Uterus (tissue), 2 donors: ENCODE measurements around the gene PPFIA4.

Source experiments
- CTCF ChIP-seq, 4 experiments: fragments of 200-600 bp in 2 of 4; fragments of 450-650 bp in 2 of 4; sonication (generic) in 2 of 4; IDR thresholded peaks; one replicate each; pipeline ENCODE4 v1.5.1; 2016 to 2019; ENCODE audit warnings: antibody characterized with exemption in 4 of 4, mild to moderate bottlenecking in 2 of 4, moderate library complexity in 1 of 4
- POLR2A ChIP-seq, 2 donors: fragments of 450-650 bp; IDR thresholded peaks; one replicate each; pipeline ENCODE4 v1.6.1; 2016; ENCODE audit warnings: antibody characterized with exemption in 2 of 2, mild to moderate bottlenecking in 1 of 2, moderate library complexity in 1 of 2

DNA sequence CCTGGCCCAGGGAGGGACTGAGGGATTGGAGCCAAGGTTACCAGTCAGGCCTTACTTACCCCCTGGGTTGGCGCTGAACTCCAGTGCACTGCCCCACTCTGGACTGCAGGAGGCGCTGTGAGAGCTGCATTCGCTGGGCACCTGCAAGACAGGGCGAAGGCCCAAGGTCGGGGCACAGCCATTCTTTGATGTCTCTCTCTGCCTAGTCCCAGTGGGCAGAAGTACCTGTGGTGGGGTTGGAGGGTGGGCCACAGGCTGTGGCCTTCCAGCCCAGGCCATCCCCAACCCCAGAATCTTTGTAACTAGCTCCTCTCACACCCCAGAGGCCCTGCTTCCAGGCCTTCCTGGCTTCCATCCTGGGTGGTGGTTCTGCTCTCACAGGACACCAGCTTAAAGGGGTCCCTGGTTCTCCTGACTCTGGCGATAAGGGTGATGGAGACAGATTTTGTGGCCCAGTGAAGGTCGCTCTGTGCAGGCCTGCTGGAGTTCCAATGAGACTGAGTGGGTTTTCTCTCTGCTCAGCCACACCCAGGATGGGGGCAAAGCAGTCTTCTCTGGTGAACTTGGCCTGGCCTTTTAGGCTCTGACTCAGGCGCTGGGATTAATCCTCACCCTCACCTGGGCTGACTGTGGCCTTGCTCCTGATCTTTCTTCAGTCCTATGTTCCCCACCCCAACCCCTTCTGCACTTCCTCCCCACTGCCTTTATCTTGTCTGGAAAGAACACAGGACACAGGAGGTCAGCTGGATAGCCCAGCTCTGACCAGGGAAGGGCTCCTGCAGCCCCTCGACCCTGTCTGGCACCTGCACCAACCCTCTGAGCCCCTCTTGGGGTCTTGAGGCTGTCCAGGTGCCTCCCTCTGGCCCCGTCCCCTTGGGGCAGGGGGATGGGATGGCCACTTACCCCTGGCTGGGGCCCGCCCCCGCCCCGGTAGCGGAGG, 58.6 kb downstream of the PPFIA4 start:
- TF ChIP-seq POLR2A (IDR thresholded peaks at IDR 0.05) = no peak
- TF ChIP-seq CTCF (IDR thresholded peaks at IDR 0.05) = no peak
